ENCODE data around the gene LHPP. TPM values are rescaled to one million over a fixed set of nuclear protein-coding genes. Genes with fewer than 3 reads are reported as not detected.

Gene LHPP
- total RNA-seq, 2 experiments from 2014 or later, result 11.1 to 15.1 TPM

DNA sequence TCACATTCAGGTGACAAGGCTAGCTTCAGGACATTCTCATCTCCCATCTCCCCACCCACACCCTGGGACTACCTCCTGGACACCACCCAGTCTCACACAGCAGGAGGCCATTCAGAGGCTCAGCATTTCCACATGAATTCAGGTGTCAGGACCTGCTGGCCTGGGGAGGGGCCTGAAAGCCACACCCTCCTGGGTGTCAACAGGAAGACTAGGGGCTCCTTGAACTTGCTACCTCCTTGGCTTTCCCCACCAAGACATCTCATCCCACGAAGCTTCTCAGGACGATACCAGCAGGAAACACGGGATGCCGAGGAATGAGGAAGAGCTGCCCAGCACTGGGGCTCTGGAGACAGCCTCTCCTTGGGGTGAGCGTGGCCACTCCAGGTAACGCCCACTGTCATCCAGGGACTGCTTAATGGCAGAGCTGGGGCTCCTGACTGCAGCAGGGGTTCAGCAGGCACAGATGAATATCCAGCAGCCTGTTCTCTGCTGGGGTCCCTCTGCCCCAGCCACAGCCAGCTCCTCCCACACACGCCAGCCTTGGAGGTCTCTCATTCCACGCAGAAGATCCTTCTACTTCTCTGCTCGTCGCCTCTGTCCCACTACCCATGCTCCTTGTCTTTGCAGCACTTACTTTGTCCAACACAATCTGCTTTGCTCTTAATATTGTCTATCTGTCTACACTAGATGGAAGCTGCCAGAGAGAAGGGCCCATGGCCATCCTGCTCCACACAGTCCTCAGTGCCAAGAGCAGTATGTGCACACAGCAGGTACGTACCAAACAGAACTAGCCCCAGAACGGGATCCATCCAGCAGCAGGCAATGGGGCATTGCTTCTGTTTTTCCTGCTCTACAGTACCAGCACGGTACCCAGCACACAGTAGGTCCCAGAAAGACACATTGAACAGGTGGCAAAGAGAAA, 193.8 kb downstream of the LHPP start:
- no peak for DNase-seq
- no peaks in the 10 kb centered on the region for H3K9me3 Mint-ChIP-seq
- TF ChIP-seq, protein P1, sequence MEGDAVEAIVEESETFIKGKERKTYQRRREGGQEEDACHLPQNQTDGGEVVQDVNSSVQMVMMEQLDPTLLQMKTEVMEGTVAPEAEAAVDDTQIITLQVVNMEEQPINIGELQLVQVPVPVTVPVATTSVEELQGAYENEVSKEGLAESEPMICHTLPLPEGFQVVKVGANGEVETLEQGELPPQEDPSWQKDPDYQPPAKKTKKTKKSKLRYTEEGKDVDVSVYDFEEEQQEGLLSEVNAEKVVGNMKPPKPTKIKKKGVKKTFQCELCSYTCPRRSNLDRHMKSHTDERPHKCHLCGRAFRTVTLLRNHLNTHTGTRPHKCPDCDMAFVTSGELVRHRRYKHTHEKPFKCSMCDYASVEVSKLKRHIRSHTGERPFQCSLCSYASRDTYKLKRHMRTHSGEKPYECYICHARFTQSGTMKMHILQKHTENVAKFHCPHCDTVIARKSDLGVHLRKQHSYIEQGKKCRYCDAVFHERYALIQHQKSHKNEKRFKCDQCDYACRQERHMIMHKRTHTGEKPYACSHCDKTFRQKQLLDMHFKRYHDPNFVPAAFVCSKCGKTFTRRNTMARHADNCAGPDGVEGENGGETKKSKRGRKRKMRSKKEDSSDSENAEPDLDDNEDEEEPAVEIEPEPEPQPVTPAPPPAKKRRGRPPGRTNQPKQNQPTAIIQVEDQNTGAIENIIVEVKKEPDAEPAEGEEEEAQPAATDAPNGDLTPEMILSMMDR (IDR thresholded peaks at IDR 0.05), result no peak
- ATAC-seq, result no peak
- H3K4me3 Mint-ChIP-seq, result no peak overlapping the region
- ChIA-PET POLR2A (interaction anchor here (1.2 to 1.4 kb wide), 2 partner anchors 63 to 86 kb away, joined by 3 read pairs; no protein-coding TSS in a partner anchor), CTCF (interaction anchor here (1.6 kb wide), 1 partner anchor 86 kb away, joined by 8 read pairs; no protein-coding TSS in a partner anchor)
- H3K36me3 Mint-ChIP-seq (ENCODE audit: low read depth), result peaks cover 2% of the 10 kb centered on the region
- intact Hi-C loops (cut with micrococcal nuclease), result no loop called here
- H3K27me3 Mint-ChIP-seq, result no peaks in the 10 kb centered on the region
- peak overlapping the region; percentile 26 for H3K27ac Mint-ChIP-seq
- H3K4me1 Mint-ChIP-seq (ENCODE audit: low read depth), result peaks cover 78% of the 10 kb centered on the region

DNA sequence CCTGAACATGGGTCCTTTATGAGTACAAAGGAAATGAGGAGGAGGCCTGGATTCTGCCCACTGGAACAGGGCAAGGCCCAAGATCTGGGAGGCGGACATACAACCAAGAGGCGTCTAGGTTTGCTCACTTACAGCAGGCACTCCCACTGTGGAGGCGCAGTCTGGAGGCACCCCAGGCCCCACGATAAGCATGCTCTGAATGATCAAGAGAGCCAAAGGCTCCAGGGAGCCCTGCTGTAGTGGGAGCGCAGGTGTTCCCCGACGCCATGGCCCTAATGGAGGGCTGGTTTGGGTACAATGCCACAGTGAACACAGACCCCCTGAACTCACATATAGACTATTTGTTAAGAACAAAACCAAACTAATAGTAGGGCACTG, 194.5 kb downstream of the LHPP start:
- POLR2A ChIA-PET, result no interaction called here
- H3K9me3 Mint-ChIP-seq, result no peaks in the 10 kb centered on the region
- H3K27ac Mint-ChIP-seq, result no peak overlapping the region
- intact Hi-C loops (cut with micrococcal nuclease), result no loop called here
- no peak overlapping the region for H3K4me3 Mint-ChIP-seq
- no peak for DNase-seq
- TF ChIP-seq, protein P1 (IDR thresholded peaks at IDR 0.05), result no peak
- ATAC-seq, result no peak
- H3K4me1 Mint-ChIP-seq (ENCODE audit: low read depth), result peaks cover 72% of the 10 kb centered on the region
- H3K36me3 Mint-ChIP-seq (ENCODE audit: low read depth), result peaks cover 2% of the 10 kb centered on the region
- CTCF ChIA-PET, result no interaction called here
- H3K27me3 Mint-ChIP-seq, result no peaks in the 10 kb centered on the region

DNA sequence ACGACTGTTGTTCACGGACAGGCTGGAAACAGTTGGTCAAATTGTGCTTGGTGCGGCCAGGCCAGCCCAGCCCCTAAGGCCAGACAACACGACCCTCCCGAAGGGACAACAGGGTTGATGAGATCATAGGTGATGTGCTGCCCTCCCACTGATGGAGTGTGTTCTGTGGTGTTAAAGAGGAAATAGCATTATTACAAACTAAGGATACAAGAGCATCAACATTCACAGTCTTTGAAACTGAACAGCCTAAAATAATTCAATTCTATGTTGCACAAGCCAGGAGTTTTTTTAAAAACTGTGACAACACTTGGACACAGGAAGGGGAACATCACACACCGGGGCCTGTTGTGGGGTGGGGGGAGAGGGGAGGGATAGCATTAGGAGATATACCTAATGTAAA, 194.9 kb downstream of the LHPP start:
- Mint-ChIP-seq H3K27ac (no peak overlapping the region), H3K4me3 (no peak overlapping the region), H3K36me3 (ENCODE audit: low read depth) (peaks cover 2% of the 10 kb centered on the region), H3K27me3 (no peaks in the 10 kb centered on the region), H3K9me3 (no peaks in the 10 kb centered on the region), H3K4me1 (ENCODE audit: low read depth) (peaks cover 68% of the 10 kb centered on the region)
- ATAC-seq (no peak), DNase-seq (no peak)
- CTCF ChIA-PET, result interaction anchor here (1.0 kb wide), 1 partner anchor 62 kb away, joined by 3 read pairs; no protein-coding TSS in a partner anchor
- intact Hi-C loops (cut with micrococcal nuclease), result no loop called here
- POLR2A ChIA-PET, result no interaction called here
- TF ChIP-seq, protein P1 (IDR thresholded peaks at IDR 0.05), result no peak

DNA sequence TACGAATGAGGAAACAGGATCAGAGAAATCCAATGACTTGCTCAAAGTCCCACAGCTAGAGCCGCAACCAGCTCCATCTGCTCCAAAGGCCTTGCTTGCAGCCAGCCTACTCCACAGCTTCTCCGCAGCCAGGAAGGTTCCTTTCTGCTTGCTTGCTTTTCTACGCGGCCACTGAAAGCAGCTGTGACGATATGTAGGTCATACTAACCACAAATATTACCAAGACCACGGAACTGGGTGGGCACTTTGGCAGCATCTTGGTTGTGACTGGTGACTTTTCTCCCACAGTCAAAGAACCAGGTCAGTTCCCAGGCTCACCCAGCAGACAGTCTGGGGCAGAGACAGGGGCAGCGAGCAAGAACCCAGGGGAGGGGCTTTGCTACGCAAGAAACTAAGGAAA, 196.2 kb downstream of the LHPP start:
- intact Hi-C loops (cut with micrococcal nuclease), result no loop called here
- POLR2A ChIA-PET, result interaction anchor here (2.1 kb wide), 1 partner anchor 8 kb away, joined by 7 read pairs; no protein-coding TSS in a partner anchor
- no peaks in the 10 kb centered on the region for H3K9me3 Mint-ChIP-seq
- DNase-seq, result peak; percentile 42
- TF ChIP-seq, protein P1 (IDR thresholded peaks at IDR 0.05), result no peak
- peak overlapping the region; percentile 46 for H3K27ac Mint-ChIP-seq
- H3K4me1 Mint-ChIP-seq (ENCODE audit: low read depth), result peaks cover 60% of the 10 kb centered on the region
- no peak overlapping the region for H3K4me3 Mint-ChIP-seq
- CTCF ChIA-PET, result interaction anchor here (2.0 kb wide), 1 partner anchor 10 kb away, joined by 8 read pairs; no protein-coding TSS in a partner anchor
- H3K36me3 Mint-ChIP-seq (ENCODE audit: low read depth), result no peaks in the 10 kb centered on the region
- H3K27me3 Mint-ChIP-seq, result no peaks in the 10 kb centered on the region
- ATAC-seq, result peak; percentile 45

All from activated CD8-positive, alpha-beta T cell treated with anti-CD3 and anti-CD28 coated beads for 36 hours (primary cell).